Stromal cell of bone marrow (primary cell): ENCODE data around the gene PTHLH.

Experiments used
- DNase-seq: peaks from one replicate; pipeline ENCODE4 v3.0.0-alpha.2; 2012; ENCODE audit warnings: low read depth

The PTHLH gene

DNA sequence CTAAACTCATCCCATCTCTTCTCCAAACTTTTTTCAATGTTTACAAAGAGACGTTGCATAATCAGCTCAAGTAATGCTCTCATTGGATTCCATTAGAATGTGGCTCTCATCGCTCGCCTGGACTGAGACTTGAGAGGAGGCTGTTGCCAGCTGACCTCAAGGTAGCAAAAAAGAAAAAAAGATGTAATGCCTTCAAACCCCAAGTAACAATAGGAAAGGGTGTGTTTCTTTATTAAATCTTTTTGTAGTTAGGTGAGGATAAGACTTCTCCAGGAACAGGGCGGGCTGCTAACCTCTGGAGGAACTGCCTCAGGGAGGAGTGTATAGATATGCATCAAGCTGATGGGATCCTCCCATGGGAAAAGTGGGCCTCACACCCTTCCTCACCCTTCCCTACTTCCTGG, 956 bp upstream of the PTHLH start:
- no peak for DNase-seq

DNA sequence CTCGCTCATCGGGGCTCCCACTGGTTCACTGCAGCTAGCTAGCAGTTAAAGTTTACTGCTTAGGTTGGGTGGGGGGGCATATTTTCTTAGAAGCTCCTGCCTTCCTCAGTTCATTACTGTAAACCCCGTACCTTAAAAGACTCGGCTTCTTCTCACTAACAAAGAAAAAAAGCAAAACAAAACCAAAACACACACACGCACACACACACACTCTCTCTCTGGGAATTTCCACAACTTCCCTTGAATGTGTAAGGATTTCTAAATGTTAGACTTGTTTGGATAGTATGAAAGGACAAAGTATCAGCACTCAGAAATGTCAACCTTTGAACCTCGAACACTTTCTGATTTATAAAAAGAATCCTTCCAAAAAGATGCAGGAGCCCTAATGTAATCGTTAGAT, 927 bp downstream of the PTHLH start:
- DNase-seq = no peak

DNA sequence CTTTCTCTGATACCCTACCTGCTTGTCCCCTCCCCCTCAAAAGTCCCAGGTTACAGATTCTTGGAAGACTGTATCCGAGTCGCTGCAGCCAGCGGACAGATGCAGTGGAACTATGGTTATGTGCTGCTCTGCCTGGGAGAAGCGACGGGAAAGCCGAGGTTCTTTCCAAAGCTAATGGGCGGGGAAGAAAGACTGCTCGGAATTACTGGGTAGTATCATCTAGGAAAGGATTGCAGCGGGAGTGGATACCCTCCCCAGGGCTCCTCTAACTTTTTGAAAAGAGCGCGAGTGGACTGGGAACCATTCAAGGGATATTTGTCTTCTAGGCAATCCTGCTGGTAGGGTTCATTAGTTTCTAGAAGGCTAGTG, 1.4 kb downstream of the PTHLH start:
- no peak for DNase-seq

DNA sequence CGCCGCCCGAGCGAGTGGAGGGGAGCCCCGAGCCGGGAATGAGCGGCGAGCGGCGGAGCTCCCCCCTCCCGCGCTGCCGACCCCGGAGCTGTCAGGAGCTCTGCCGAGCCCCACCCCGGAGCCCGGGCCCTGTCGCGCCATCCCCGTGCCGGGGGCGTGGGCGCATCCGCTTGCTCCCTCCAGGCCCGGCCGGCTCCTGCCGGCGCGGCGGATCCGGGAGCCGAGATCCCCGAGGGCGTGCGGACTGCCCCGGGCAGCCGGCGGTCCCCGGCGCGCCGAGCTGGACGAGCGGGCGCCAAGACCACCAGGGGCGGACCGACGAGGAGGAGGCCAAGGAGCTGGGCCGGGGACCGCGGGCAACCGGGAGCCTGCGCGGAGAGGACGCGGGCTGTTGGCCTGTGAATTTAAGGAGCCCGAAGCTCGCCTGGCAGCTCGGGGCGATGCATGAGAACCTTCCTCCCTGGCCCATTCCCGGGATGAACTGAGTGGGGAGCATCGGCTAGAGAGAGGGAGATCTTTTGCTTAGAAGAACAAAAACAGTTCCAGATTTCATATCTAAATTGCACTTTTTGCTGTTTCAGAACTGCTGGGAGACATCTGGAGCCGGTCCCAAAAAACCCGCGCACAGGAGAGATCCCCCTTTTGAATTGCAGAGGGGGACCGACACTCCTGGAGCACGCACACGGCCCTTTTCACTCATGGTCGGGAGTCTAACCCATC, 2.0 kb downstream of the PTHLH start:
- no peak for DNase-seq

DNA sequence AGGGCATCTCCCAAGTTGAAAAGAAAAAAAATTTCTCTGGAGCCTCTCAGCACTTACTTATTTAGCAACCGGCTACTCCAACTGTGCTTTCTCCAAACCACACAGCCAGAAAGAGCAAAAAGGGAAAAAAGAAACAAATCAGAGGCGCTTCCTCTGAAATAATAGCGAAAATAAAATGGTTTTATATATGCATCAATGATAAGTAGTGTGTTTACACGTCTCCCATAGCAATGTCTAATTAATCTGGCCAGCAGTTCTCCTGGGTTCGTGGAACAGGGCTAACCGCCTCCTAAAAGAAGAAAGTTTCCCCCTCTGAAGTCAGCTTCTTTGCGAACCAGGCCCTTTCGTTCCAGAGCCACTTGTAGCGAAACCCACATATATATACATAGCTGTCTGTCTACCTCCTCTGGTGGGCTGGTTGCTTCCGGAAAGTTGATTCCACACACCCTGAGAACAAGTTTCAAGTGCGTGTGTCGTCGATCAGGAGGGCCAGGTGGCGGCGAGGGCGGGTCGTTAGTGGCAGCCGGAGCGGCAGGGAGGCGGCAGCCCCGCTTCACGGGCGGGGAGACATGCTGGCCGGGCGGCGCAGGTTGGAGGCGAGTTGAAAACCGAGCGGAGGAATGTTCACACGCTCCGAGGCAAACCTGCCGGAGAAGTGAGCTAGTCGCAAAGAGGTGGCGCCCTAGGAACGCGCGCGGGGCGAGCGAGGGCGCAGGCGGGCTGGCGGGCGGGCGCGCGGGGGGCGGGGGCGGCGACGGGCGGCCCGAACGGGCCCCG, 2.7 kb downstream of the PTHLH start:
- DNase-seq = no peak

DNA sequence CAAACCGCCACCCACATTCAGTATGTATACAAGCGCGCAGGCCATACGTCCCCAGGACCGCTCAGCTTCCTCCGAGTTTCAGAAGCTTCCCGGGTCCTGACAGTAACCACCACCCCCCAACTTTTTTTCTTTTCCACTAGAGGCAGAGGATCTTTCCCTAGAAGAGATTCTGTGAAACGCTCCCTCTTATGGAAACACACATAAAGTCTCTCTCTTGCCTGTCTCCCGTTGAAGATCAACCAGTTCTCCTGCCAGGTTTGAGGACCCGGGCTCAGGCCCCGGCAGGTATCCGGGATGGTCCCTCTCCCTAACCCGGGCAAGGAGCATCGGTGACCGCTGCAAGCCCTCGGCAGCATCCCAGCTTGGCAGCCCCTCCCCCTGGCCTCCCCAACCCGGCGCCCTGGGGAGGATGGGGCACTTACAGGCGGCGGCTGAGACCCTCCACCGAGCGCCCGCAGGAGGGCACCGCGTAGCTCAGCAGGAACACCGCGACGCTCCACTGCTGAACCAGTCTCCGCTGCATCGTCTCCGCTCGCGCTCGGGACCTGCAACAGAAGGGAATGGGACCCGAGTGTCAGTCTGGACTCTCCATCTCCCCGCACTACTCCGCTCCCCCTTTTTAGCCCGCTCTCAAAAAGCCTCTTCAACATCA, 3.4 kb downstream of the PTHLH start:
- no peak for DNase-seq

DNA sequence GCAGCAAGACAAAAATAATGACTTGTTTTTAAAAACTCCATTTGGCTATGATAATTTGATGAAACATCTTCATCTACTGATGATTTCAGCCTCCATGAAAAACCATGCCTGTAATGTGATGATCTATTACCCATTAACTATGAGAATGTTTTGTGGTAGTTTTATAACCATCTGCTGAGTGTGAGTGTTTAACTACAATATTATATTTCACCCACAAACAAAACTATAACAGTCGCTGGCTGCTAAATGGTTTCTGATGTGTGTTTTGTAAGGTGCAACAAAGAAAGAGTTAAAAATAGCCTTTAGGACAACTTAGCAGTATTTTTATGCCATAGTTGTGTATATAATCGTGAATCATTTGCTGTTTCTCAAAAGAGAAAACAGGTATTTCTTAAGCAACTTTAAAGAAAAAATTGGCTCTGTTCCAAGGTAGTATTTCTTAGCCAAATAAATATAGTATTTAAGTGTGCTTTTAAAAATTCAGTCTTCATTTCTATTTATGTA, 4.9 kb downstream of the PTHLH start:
- no peak for DNase-seq

DNA sequence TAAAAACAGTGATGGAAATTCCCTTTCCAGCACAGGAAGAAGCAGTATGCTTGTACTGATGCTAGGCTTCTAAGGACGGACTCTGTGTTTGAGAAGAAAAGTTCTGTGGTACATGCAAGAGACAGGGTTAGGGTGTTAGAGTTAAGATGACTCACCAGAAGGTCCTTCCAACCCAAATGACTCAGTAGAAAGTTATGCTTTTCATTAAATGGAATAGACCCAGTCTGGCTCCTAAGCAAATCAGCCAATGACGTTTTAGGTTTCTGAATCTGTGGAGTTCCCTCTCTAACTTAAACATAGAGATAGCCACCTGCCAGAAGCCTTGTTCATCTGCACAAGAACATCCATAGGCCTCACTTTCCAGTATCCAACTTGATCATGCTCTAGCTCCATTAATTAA, 5.7 kb downstream of the PTHLH start:
- DNase-seq = peak; percentile 88

DNA sequence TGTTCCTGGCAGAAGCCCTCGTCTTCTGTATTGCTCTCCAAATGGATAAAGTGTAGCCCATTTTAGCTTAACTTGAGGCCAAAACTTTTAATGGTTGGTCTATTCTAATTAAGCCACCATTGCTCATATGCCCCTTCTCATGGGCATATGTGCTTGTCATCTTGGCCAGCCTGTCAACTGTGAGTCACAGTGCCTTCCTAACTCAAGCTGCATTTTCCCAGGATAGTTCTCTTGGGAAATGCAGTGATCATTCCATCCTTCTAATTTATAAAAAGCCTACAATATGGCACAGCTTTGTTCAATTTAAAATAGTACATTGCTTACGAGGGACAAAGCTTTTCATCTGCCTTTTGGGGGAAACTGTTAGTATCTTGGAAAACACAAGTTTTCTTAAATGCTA, 6.6 kb downstream of the PTHLH start:
- no peak for DNase-seq

DNA sequence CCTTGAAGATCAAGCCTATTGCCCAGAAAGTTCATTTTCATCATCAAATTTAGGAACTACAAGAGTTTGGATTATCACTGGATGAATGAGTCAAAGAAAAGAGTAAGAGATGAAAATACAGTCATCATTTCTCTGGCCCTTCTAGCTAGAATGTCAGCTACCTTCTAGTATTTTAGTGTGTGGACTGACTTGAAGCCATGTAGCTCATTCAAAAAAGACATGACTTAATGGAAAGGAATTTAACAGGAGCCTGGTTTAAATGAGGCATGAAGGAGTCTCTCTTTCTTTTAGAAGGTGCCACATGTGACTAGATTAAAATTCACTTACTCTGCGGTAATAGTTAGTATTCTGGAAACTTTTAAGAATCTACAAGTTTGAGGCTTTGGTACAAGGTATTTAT, 7.1 kb downstream of the PTHLH start:
- no peak for DNase-seq

DNA sequence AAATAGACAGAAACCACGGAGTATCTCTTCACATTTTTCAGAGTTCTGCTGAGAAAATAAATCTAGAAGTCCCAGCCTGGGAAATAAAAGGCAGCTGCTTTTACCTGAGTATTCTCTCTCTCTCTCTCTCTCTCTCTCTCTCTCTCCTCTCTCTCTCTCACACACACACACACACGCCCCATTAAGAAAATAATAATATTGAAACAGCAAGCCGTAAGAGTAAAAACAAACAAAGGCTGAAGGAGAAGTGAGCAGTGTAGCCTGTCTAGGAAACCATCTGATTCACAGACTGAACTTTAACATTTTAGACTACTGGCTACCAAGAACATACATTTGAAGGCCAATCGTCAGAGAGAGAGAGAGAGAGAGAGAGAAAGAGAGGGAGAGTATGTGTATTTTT, 8.4 kb downstream of the PTHLH start:
- no peak for DNase-seq

DNA sequence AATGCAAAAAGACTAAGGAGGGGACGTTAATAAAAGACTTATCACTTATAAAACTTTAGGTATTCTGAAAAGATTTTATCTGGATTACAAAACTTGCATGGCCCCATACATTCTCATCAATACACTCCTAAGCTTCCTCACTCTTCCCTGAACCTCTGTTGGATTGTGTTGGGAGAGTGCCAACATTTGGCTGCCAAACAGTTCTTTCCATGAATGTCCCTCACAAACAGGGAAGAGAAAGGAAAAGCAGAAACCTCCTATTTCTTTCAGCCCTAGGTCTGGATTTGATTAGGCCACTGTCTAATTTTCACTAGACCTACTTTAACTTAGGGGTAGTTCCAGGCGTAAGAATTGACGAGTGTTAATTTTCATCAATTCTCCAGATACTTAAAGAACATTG, 11.7 kb downstream of the PTHLH start:
- no peak for DNase-seq

DNA sequence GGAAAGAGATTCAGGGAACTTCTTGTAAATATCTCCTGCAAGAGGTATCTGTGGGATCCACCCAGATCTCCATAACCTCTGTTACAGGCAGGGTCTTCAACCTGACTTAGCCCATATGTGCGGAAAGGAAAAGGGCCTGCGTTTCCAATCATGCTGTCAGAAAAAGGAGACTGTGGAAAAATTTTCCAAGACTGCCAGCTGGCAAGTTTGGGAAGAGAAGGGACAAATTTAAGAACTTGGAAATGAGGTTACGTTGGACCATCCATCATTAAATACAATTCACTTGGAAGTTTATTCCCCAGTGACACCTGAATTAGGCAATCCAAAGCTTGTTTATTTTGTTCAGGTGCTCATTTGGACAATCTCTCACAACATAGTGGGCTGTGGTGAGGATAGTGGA, 13.9 kb downstream of the PTHLH start:
- DNase-seq = no peak

DNA sequence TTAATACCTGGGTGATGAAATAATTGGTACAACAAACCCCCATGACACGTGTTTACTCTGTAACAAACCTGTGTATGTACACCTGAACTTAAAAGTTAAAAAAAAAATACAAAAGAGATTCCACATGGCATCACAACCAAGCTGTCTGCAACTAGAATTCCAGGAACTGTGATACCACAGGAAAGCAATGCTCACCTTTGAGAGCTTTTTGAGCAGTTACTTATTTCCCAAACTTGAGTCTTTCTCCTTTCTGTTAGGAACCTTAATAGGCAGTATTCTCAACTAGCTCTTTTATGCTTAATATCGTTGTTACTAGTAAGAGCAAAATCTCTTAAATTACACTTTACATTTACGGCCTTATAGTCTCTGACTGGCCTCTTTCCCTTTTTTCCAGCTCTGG, 15.2 kb downstream of the PTHLH start:
- no peak for DNase-seq

DNA sequence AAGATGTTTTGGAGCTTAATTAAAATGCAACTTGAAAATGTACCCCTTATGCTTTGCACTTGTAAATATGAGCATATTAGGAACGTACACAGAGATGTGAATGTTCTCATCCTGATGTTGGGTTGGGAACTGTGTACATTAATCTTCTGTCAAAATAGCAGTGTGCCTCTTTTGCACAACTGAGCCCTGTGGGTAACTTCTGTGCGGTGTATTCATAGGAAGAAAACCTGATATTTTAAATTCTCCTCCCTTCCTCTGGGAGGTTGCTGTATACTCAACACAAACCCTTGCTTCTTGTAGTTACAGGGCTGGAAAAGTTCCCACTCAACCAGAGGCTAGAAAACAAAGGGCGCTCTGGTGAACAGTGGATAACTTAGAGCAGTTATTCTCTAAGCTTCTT, 18.7 kb downstream of the PTHLH start:
- no peak for DNase-seq

DNA sequence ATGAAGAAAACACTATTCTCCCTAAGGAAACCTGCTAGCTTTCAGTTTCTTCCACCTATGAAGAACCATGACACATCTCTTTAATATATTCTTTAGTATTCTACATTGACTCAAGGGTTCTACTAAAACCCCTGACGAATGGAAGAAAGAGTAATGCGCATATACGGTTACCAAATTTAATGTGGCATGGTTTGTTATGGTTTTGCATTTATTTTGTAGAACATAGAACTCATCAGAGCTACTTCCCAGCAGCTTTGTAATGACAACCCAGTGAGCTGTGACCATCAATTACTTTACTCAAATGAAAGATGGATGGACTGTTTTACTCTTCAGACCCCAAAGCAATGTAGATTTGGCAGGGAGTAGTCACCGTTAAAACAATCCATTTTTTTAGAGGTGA, 19.2 kb downstream of the PTHLH start:
- DNase-seq = no peak

DNA sequence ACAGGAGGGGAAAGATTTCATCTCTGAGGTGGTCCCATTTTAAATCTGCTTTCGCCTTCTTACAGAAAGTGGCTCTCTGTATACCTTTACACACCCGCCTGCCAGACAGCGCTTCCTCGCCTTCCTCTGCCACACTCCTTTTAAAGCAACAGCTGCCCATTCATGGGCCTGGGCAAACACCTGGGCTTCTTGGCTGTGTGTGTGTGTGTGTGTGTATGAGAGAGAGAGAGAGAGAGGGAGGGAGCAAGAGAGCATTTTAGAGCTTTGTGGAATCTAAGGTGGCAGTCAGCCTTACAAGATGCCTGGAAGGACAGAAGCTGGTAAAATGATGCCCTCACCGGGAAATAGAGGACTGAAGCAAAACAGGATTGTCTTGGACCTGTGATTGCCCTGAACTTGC, 20.0 kb downstream of the PTHLH start:
- no peak for DNase-seq

DNA sequence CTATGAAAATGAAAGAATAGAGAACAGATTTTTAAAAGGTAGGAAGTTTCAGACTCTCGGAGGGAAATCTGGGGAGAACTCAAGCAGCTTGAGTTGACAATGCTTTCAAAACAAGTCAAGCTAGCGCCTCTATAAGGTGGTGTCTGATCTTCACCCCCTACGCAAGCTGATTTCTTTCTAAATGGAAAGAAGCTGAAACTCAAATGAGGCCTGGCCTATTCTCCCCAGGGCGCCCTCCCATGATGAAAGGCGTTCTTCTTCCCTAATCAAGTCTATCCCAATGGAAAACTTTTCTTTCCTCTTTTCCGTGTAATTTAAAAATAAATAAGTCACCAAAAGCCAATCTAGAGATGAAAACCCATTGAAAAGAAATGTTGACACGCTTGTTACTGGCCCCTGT, 20.6 kb downstream of the PTHLH start:
- DNase-seq = no peak

DNA sequence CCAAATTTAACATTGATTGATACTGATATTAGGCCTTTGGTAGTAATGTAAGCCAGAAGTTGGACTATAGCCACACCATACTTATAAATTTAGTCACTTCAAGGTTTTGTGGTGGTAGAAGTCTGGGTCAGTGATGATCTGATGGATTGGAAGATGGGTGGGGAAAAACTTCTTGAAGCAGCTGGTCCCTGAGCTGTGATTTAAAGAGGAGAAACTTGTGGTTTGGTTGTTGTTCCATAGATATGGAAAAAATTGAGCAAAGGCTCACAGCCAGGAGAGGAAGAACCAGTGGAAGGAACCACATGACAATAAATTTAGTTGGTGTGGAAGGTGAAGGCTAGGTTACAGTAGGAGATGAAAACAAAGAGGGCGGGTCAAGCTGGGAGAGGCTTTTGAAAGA, 26.1 kb downstream of the PTHLH start:
- DNase-seq = no peak

DNA sequence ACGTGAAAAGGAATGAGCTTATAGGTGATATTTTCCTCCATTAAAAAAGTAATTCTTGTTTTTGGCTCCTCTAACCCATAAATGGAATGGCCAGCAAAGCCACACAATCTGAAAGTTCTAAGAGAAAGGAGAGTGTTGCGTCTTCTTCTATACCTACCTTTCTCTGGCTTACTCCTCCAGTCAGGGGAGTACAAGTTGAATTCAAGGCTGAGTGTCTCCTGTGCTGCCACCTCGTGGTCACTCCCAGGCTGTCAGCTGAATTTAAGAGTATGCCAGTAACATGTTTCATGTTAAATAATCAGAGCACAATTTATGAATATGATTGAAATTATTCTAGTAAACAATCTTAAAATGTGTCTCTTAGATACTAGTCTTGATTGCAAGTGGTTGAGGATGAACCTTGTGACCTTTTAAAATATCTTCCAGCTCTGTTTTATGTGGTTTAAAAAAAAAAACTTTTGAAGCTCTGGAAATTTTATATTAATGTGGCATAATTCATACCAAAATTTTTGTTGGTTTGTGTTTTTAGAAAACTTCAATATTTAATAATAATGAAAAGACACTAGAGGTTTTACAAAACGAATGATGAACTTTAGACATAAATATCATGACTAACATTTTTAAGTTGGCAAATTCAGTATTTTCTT, 31.7 kb downstream of the PTHLH start:
- DNase-seq = peak; percentile 51

DNA sequence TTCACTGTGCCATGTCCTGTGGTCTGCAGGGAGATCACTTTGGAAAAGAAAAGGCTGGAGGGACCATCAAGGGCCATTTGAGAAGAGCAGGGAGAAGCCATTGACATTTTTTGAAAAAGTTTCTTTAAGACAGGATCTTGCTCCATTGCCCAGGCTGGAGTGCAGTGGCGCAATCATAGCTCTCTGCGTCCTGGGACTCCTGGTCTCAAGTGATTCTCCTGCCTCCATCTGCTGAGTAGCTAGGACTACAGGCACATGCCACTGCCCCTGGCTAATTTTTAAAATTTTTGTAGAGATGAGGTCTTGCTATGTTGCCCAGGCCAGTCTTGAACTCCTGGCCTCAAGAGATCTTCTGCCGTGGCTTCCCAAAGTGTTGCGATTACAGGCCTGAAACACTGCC, 32.3 kb downstream of the PTHLH start:
- no peak for DNase-seq

DNA sequence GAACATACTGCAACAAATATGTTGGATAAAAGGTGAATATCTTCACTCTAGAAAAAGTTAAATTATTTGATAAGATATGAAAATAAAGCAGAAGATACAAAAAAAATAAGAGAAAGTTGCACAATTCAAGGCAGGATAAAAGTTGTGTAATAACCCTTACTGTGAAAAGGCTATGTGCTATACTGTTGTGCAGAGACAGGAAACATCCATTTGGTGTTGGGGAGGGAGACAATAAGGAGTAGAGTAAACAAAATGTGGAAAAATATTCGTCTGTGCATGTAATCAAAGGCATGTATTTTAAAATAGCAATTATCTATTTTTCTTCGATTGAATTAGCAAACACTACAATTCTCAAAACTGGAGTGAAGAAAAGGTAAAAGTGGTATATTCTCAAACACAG, 34.8 kb downstream of the PTHLH start:
- DNase-seq = no peak

DNA sequence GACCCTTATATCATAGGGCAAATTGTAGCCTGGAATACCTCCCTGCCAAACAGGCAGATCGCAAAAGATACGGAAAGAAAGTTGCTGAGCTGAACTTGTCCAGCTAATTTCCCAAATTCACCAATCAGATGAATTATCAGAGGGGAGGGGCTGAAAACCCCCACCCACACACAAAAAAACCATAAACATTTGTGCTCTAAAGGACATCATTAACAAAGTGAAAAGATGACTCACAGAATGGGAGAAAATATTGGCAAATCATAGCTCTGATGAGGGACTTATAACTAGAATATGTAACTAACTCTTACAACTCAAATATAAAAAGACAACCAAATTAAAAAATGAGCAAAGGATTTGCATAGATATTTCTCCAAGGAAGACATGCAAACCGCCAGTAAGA, 36.3 kb downstream of the PTHLH start:
- DNase-seq = no peak
